Measurements from ENCODE around the gene IMPA2.
A peak's percentile ranks its signal among the peaks of the same experiment; 100 is the strongest.

Gene IMPA2

GRCh38 chr18:12009581-12010140 lies 28.4 kb downstream of the IMPA2 start:
- DNase-seq (ENCODE audit: low spot score), result no peak

GRCh38 chr18:12010187-12010802 lies 29.0 kb downstream of the IMPA2 start:
- no peak for DNase-seq (ENCODE audit: low spot score)

- no peak for DNase-seq (ENCODE audit: low spot score)
These were observed 30.1 kb downstream of the IMPA2 start for GRCh38 chr18:12011199-12011956.

GRCh38 chr18:12011957-12012549 lies 30.7 kb downstream of the IMPA2 start:
- DNase-seq (ENCODE audit: low spot score), result no peak

GRCh38 chr18:12012697-12013096 lies 31.4 kb downstream of the IMPA2 start:
- no peak for DNase-seq (ENCODE audit: low spot score)

GRCh38 chr18:12013186-12013916 lies 32.0 kb downstream of the IMPA2 start:
- DNase-seq (ENCODE audit: low spot score), result no peak

GRCh38 chr18:12014086-12014485 lies 32.8 kb downstream of the IMPA2 start:
- no peak for DNase-seq (ENCODE audit: low spot score)

- no peak for DNase-seq (ENCODE audit: low spot score)
These were observed 33.5 kb downstream of the IMPA2 start for GRCh38 chr18:12014521-12015415.

GRCh38 chr18:12015416-12016062 lies 34.2 kb downstream of the IMPA2 start:
- DNase-seq (ENCODE audit: low spot score), result peak; percentile 60

- no peak for DNase-seq (ENCODE audit: low spot score)
These were observed 35.8 kb downstream of the IMPA2 start for GRCh38 chr18:12017081-12017480.

- no peak for DNase-seq (ENCODE audit: low spot score)
These were observed 37.6 kb downstream of the IMPA2 start for GRCh38 chr18:12018861-12019260.

GRCh38 chr18:12021077-12021476 lies 39.8 kb downstream of the IMPA2 start:
- no peak for DNase-seq (ENCODE audit: low spot score)

- DNase-seq (ENCODE audit: low spot score), result no peak
These were observed 40.3 kb downstream of the IMPA2 start for GRCh38 chr18:12021596-12021995.

GRCh38 chr18:12023375-12023774 lies 42.1 kb downstream of the IMPA2 start:
- DNase-seq (ENCODE audit: low spot score), result no peak

GRCh38 chr18:12026562-12026961 lies 45.3 kb downstream of the IMPA2 start:
- no peak for DNase-seq (ENCODE audit: low spot score)

GRCh38 chr18:12027046-12027445 lies 45.7 kb downstream of the IMPA2 start:
- no peak for DNase-seq (ENCODE audit: low spot score)

- DNase-seq (ENCODE audit: low spot score), result no peak
These were observed 46.2 kb downstream of the IMPA2 start for GRCh38 chr18:12027480-12027879.

GRCh38 chr18:12028040-12028628 lies 46.8 kb downstream of the IMPA2 start:
- no peak for DNase-seq (ENCODE audit: low spot score)

- no peak for DNase-seq (ENCODE audit: low spot score)
These were observed 47.4 kb downstream of the IMPA2 start for GRCh38 chr18:12028674-12029073.

Measured in AG08396 (cell line).